ENCODE results near the gene PGD.
"Not testable (repeated sequence)": the region's sequence is repeated elsewhere in the genome, so short reads cannot be mapped to it uniquely, and the experiment has no call there.

PGD gene
- total RNA-seq: 25.4 to 106 (median 48.4) reads per million in 9 experiments

DNA sequence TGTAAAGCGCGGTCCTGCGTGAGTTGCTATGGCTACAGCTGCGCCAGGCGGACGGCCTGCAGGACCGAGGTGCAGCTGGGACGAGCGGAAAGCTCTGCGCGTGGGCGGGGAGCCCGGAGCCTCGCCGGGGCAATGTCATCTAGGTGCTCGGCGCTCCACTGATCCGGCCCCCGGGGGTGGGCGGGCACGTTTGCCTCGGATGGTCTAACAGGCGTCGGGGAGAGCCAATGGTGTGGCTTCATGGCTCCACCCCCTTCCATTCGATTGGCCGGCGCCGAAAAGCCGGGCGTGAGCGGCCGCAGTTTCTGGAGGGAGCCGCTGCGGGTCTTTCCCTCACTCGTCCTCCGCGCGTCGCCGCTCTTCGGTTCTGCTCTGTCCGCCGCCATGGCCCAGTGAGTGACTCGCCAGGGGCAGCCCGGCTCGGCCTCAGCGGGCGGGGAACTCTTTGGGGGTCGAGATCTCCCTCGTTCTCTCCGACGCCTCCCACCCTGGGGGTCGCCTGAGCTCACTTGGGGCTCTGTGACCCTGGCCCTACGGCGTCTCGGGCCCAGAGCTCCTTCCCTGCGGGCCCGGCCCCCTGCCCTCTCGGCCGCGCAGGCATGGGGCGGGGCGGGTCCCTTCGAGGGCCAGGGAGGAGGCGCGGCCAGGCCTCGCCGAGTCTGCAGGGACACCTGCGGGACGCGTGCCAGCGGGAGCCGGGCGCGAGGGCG lies at the start of gene PGD:
Gene PGD (plus strand): TSS at position 331 of the 710 bp plus-strand sequence. CDS start 54 bp downstream, at position 385.
- no peaks in the 10 kb centered on the region for H3K9me3 Mint-ChIP-seq
- no peaks in the 10 kb centered on the region for H3K27me3 Mint-ChIP-seq
- ATAC-seq (replicated peaks) (peak; percentile 94), DNase-seq (peak; percentile 95 to 97 (median 96))
- H3K36me3 Mint-ChIP-seq (ENCODE audit: insufficient read depth): peaks cover 13% of the 10 kb centered on the region
- H3K4me3 Mint-ChIP-seq: peak within 1 kb of the TSS; percentile 90 to 95
- H3K4me1 Mint-ChIP-seq (ENCODE audit: low read depth in 2 of 2): peaks cover 14 to 22% of the 10 kb centered on the region in 2 donors
- H3K27ac Mint-ChIP-seq: peak within 1 kb of the TSS; percentile 13 to 92

DNA sequence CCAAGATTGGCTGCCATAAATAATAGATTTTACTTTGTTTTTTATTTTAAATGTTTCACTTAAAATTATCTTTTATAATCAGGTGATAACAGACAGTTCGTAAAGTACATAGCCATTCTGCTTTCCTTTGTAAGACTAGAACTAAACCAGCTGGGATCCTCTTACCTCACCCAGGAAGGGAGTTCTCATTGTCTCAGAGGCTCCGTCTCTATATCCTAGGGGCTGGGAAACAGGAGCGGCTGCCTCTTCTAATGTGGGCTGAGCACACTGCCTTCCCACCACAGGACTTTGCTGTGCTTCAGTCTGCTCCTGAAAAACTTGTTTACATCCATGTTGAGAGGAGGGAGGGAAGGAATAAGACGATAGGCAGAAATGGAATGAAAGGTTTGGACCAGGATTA lies 45.6 kb upstream of the PGD start:
- no peak for ATAC-seq (replicated peaks)
- H3K36me3 Mint-ChIP-seq (ENCODE audit: insufficient read depth): peaks cover 16% of the 10 kb centered on the region
- no peaks in the 10 kb centered on the region for H3K9me3 Mint-ChIP-seq
- H3K4me1 Mint-ChIP-seq (ENCODE audit: low read depth in 2 of 2): no peaks in the 10 kb centered on the region
- no peak for DNase-seq
- peak overlapping the region in 1 of 2 donors; percentile 3 for H3K27ac Mint-ChIP-seq
- no peak overlapping the region for H3K4me3 Mint-ChIP-seq
- no peaks in the 10 kb centered on the region for H3K27me3 Mint-ChIP-seq

DNA sequence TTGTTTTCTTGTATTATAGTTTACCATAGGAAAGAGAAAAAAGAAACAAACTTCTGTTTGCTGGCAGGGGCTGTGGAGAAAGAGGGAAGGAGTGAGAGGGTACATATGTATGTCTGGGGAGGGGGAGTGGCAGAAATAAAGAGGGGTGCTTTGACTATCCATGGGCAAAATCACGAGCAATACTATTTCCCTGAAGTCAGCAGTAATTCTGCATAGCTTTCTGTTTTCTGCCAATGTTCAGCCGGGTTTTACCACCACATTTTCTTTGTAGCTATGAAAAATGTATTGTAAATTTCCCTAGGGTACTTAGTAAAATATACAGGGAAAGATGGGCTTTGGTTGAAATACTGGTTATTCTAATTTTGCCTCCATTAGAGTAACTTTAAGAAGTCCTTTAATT lies 45.2 kb upstream of the PGD start:
- ATAC-seq (replicated peaks): no peak
- H3K9me3 Mint-ChIP-seq: no peaks in the 10 kb centered on the region
- H3K27me3 Mint-ChIP-seq: no peaks in the 10 kb centered on the region
- no peak for DNase-seq
- no peak overlapping the region for H3K4me3 Mint-ChIP-seq
- H3K36me3 Mint-ChIP-seq (ENCODE audit: insufficient read depth): peaks cover 11% of the 10 kb centered on the region
- H3K4me1 Mint-ChIP-seq (ENCODE audit: low read depth in 2 of 2): no peaks in the 10 kb centered on the region
- H3K27ac Mint-ChIP-seq: peak overlapping the region in 1 of 2 donors; percentile 3

DNA sequence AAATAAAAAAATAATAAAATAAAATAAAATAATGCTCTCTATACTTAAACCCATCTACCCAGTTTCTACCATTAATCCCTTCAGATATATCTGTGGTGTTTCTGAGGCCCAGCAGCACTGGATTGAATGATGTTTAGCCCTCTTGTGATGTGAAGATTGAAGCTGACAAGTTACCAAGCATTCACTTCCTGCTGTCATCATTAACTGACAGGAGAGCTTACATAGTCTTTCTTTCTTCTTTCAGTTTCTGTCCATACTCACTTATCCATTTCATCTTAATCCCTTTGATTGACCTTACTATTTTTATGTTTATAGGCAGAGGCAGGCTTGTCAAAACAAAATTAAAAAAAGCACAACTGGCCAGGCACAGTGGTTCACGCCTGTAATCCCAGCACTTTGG lies 38.8 kb upstream of the PGD start:
- H3K4me3 Mint-ChIP-seq: no peak overlapping the region
- H3K27ac Mint-ChIP-seq: no peak overlapping the region
- ATAC-seq (replicated peaks): no peak
- no peak for DNase-seq
- H3K4me1 Mint-ChIP-seq (ENCODE audit: low read depth in 2 of 2): no peaks in the 10 kb centered on the region
- H3K36me3 Mint-ChIP-seq (ENCODE audit: insufficient read depth): peaks cover 11% of the 10 kb centered on the region
- H3K27me3 Mint-ChIP-seq: no peaks in the 10 kb centered on the region
- no peaks in the 10 kb centered on the region for H3K9me3 Mint-ChIP-seq

DNA sequence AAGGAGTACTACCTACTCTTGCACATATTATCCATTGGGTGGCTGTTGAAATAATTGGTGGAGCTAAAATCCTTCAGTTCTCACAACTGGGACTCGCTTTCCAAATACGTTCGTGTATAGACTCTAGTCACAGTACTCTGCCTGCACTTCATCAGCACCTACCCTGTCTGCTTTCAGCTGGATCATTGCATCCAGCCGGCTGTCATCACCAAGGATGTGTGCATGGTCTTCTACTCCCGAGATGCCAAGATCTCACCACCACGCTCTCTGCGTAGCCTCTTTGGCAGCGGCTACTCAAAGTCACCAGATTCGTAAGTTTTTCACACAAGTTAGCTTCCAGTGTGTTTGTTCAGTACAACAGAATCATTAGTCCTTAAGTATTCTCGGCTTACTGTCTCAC lies 37.3 kb upstream of the PGD start:
- no peaks in the 10 kb centered on the region for H3K9me3 Mint-ChIP-seq
- H3K36me3 Mint-ChIP-seq (ENCODE audit: insufficient read depth): peaks cover 16% of the 10 kb centered on the region
- H3K27me3 Mint-ChIP-seq: no peaks in the 10 kb centered on the region
- DNase-seq (no peak), ATAC-seq (replicated peaks) (no peak)
- H3K4me1 Mint-ChIP-seq (ENCODE audit: low read depth in 2 of 2): no peaks in the 10 kb centered on the region
- H3K4me3 Mint-ChIP-seq: no peak overlapping the region
- H3K27ac Mint-ChIP-seq: peak overlapping the region in 1 of 2 donors; percentile 58

DNA sequence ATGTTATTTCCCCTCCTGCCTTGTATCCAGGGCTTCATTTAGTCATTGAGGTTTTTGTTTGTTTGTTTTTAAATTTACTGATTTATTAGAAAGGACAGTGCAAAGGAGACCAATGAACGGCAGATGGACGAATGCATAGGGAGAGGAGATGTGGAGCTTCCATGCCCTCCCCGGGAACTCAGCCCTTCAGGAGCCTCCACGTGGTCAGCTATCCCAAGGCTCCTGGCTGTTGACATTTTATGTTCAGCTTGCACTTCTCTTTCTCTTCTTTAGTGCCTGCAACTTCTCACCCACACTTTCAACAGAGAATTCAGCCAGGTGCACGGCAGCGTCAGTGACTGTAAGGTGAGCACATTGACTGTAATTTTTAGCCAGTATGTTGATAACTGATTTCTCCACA lies 30.7 kb upstream of the PGD start:
- DNase-seq: no peak
- Mint-ChIP-seq H3K36me3 (ENCODE audit: insufficient read depth) (peaks cover 27% of the 10 kb centered on the region), H3K9me3 (no peaks in the 10 kb centered on the region), H3K27me3 (no peaks in the 10 kb centered on the region), H3K27ac (no peak overlapping the region), H3K4me3 (no peak overlapping the region), H3K4me1 (ENCODE audit: low read depth in 2 of 2) (no peaks in the 10 kb centered on the region)
- ATAC-seq (replicated peaks): no peak

DNA sequence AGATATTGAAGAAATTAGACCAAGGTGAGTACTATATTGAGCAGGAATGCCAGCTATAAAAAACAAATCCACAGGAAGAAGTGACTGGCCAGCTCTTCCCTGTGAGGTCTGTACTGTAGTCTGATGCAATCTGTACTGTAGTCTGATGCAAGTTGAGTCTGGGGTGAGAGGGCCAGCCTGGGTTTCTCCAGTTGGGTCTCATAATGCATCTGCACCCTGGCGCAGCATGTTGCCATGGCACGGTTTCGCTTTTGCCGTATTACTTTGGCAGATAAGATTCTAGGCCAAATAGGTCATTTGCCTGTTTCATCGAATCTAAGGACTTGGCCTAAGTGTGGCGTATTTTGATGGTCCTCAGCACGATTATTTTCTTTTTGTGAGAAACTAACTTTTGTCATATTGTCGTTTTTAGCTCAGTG lies 24.4 kb upstream of the PGD start:
- H3K4me3 Mint-ChIP-seq: no peak overlapping the region
- no peaks in the 10 kb centered on the region for H3K27me3 Mint-ChIP-seq
- ATAC-seq (replicated peaks) (no peak), DNase-seq (no peak)
- no peaks in the 10 kb centered on the region for H3K4me1 Mint-ChIP-seq (ENCODE audit: low read depth in 2 of 2)
- H3K9me3 Mint-ChIP-seq: no peaks in the 10 kb centered on the region
- peaks cover 17% of the 10 kb centered on the region for H3K36me3 Mint-ChIP-seq (ENCODE audit: insufficient read depth)
- no peak overlapping the region for H3K27ac Mint-ChIP-seq

DNA sequence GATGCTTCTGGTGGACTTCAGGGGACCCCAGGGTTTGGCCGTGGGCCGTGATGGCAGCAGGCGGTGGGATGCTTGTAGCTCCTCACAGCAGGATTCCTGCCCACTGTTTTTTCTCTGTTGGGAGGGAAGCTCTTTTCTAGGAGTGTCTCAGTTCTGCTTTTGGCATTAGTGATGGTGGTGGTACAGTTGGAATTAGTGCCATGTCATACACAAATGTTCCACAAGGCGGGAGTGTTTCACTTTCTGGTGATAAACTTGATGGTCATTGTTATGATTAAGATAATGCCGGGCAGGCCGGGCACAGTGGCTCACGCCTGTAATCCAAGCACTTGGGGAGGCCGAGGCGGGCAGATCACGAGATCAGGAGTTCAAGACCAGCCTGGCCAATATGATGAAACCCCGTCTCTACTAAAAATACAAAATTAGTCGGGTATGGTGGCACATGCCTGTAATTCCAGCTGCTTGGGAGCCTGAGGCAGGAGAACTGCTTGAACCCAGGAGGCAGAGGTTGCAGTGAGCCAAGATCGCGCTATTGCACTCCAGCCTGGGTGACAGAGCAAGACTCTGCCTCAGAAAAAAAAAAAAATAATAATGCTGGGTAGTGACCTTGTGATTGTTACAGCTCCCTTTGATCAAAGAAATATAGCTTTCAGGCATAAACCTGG lies 21.4 kb upstream of the PGD start:
- H3K27me3 Mint-ChIP-seq; H3K4me3 Mint-ChIP-seq; H3K9me3 Mint-ChIP-seq; H3K27ac Mint-ChIP-seq; H3K36me3 Mint-ChIP-seq (ENCODE audit: insufficient read depth); H3K4me1 Mint-ChIP-seq (ENCODE audit: low read depth in 2 of 2): not testable (repeated sequence)
- ATAC-seq (replicated peaks): peak; percentile 31
- DNase-seq: peak; percentile 11 to 15 (median 14)

DNA sequence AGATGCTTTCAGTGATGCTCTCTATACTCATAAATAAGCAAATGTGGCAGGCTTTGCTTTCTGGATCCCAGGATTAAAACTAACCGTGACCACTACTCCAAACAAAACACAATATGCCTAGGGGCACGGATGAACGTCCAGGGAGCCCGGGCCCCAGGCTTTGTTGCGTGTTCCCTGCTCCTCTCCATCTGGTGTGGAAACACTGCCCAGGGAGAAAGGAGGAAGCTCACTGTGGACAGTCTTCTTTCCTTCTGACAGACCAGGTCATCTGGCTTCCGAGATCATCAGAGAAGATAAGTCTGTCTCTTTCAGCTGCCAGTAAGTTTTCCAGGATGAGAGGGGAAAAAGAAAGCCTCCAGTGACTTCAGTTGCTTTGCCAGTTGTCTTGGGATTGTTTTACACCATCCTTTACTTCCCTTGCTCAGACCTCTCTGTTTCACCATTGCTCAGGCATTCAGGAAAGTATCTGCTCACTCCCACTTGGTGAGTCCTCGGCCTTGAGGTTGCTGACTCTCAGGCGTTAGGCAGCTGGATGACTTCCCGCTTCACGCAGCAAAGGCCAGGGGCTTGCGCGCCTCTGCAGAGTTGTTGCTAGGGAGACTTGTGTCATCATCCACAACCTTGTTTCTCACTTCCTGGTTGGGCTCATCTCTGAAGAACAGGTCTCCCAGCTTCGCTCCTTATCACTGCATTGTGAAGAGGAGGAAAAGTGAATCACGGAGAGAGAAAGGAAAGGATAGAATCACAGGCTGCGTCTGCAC lies 20.6 kb upstream of the PGD start:
- ATAC-seq (replicated peaks) (no peak), DNase-seq (no peak)
- no peaks in the 10 kb centered on the region for H3K9me3 Mint-ChIP-seq
- H3K4me1 Mint-ChIP-seq (ENCODE audit: low read depth in 2 of 2): no peaks in the 10 kb centered on the region
- H3K4me3 Mint-ChIP-seq: no peak overlapping the region
- peak overlapping the region in 1 of 2 donors; percentile 20 for H3K27ac Mint-ChIP-seq
- H3K36me3 Mint-ChIP-seq (ENCODE audit: insufficient read depth): peaks cover 9% of the 10 kb centered on the region
- H3K27me3 Mint-ChIP-seq: no peaks in the 10 kb centered on the region

DNA sequence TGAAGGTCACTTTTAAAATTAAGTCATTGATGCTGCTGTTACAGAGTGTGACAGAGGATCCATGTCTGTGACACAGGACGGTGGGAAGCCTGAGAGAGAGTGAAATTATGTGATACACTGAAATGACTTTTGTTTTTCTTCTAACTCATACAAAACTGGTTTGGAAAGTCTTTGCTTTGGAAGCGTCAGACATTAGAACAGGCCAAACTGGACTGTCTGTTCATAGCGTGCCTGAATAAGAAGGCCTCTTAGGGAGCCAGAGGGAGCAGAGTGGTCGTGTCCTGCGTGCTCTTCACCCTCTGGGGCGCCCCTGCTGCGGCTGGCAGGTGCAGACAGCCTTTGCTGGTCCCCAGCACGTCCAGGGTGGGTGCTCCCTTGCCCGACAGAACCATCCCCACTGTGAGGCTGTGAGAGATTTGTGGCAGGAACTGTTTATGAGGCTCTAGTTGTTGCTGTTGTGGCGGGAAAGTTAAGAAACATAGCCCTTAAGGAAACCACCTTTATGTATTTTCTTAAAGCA lies 19.7 kb upstream of the PGD start:
- ATAC-seq (replicated peaks) (no peak), DNase-seq (no peak)
- no peak overlapping the region for H3K27ac Mint-ChIP-seq
- no peak overlapping the region for H3K4me3 Mint-ChIP-seq
- no peaks in the 10 kb centered on the region for H3K27me3 Mint-ChIP-seq
- peaks cover 9% of the 10 kb centered on the region for H3K36me3 Mint-ChIP-seq (ENCODE audit: insufficient read depth)
- H3K4me1 Mint-ChIP-seq (ENCODE audit: low read depth in 2 of 2): no peaks in the 10 kb centered on the region
- no peaks in the 10 kb centered on the region for H3K9me3 Mint-ChIP-seq

DNA sequence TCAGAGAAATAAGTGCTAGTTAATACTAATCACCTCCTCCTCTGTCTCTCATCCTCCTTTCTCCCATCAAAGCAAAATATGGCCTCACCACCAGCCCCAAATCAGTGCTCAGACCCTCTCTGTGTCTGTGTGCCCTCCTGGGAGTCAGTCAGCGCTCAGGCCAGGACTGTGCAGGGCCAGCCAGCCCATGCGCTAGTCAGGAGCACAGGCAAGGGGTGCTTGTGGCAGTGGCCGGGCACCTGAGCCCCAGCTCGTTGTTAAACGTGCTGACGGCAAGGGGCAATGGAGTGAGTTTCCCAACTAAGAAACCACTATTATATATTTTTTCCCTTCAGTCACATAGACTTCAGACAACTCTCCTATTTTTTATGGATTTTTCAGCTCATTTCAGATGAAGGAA lies 19.2 kb upstream of the PGD start:
- Mint-ChIP-seq H3K27me3 (no peaks in the 10 kb centered on the region), H3K9me3 (no peaks in the 10 kb centered on the region), H3K4me3 (no peak overlapping the region), H3K36me3 (ENCODE audit: insufficient read depth) (peaks cover 9% of the 10 kb centered on the region), H3K4me1 (ENCODE audit: low read depth in 2 of 2) (no peaks in the 10 kb centered on the region), H3K27ac (no peak overlapping the region)
- ATAC-seq (replicated peaks) (no peak), DNase-seq (no peak)

DNA sequence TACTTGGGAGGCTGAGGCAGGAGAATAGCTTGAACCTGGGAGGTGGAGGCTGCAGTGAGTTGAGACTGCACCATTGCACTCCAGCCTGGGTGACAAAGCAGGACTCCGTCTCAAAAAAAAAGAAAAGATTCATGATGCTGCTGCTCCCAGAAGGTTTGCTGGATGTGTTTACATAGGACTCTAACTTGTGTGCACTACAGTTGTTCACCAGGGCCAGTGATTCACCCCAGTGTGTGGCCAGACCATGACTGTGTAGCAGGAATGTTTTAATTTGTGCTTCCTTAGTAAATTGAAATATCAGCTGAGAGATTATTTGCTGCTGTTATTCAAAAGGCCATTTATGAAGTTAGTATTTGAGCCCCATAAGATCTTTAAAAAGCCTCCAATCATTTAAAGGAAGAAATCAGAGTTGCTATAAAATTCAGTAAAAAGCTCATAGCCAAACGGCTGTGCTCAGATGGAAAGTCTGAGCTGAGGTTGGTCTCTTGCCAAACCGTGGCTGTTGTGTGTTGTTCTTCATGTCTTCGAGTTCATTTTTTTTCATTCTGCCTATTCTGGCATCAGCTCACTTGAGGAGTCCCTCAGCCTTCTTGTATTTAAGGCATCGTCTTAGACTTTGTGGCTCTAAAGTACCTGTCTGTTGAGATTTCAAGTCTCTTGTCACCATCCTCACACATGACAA lies 18.1 kb upstream of the PGD start:
- no peak for ATAC-seq (replicated peaks)
- Mint-ChIP-seq H3K9me3 (no peaks in the 10 kb centered on the region), H3K4me1 (ENCODE audit: low read depth in 2 of 2) (no peaks in the 10 kb centered on the region), H3K4me3 (no peak overlapping the region), H3K36me3 (ENCODE audit: insufficient read depth) (peaks cover 6% of the 10 kb centered on the region), H3K27ac (no peak overlapping the region), H3K27me3 (no peaks in the 10 kb centered on the region)
- DNase-seq: no peak

DNA sequence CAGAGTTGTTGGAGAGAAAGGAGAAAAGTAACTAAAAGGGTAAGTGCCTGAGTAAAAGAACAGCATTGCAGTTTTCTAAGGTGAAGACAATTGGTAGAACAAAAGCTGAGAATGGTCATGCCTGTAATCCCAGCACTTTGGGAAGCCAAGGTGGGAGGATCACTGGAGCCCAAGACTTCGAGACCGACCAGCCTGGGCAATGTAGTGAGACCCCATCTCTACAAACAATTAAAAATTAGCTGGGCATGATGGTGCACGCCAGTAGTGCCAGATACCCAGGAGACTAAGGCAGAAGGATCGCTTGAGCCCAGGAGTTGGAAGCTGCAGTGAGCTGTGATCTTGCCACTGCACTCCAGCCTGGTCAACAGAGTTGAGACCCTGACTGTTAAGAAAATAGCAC lies 15.2 kb upstream of the PGD start:
- no peaks in the 10 kb centered on the region for H3K9me3 Mint-ChIP-seq
- no peaks in the 10 kb centered on the region for H3K36me3 Mint-ChIP-seq (ENCODE audit: insufficient read depth)
- H3K27ac Mint-ChIP-seq: no peak overlapping the region
- no peak overlapping the region for H3K4me3 Mint-ChIP-seq
- H3K4me1 Mint-ChIP-seq (ENCODE audit: low read depth in 2 of 2): no peaks in the 10 kb centered on the region
- no peak for DNase-seq
- no peak for ATAC-seq (replicated peaks)
- no peaks in the 10 kb centered on the region for H3K27me3 Mint-ChIP-seq
